Osteoblast (primary cell): ENCODE results near the gene PARD3B. TPM values are rescaled to one million over a fixed set of nuclear protein-coding genes. Genes with fewer than 3 reads are reported as not detected.
A peak's percentile ranks its signal among the peaks of the same experiment; 100 is the strongest.

Experiments
- DNase-seq: peaks from one replicate; pipeline ENCODE4 v3.0.0; 2011; ENCODE audit warnings: low spot score, mixed read lengths; ENCODE audit not compliant: insufficient read length; ENCODE audit errors: missing footprints
- H2AFZ ChIP-seq: 2 replicates; pipeline ENCODE4 v1.6.0; 2011; ENCODE audit warnings: mild to moderate bottlenecking, low read length
- H3K27ac ChIP-seq: 2 replicates; pipeline ENCODE4 v1.5.1; 2011; ENCODE audit warnings: mild to moderate bottlenecking, low read depth, low read length, moderate library complexity
- H3K27me3 ChIP-seq: 2 replicates; pipeline ENCODE4 v1.6.0; 2012; ENCODE audit warnings: mild to moderate bottlenecking, control low read depth, inconsistent platforms, low read length, moderate library complexity; ENCODE audit not compliant: insufficient read depth
- H3K36me3 ChIP-seq: 2 replicates; pipeline ENCODE4 v1.5.1; 2011; ENCODE audit warnings: mild to moderate bottlenecking, low read length, control low read depth, moderate library complexity; ENCODE audit not compliant: insufficient read depth
- H3K4me1 ChIP-seq: 2 replicates; pipeline ENCODE4 v1.5.1; 2011; ENCODE audit warnings: mild to moderate bottlenecking, low read length, control low read depth, moderate library complexity; ENCODE audit not compliant: insufficient read depth
- H3K4me2 ChIP-seq: 2 replicates; pipeline ENCODE4 v1.6.0; 2011; ENCODE audit warnings: mild to moderate bottlenecking, low read length; ENCODE audit not compliant: insufficient read depth
- H3K4me3 ChIP-seq: fragments of 200-600 bp; sonication (generic); 3 replicates; pipeline ENCODE4 v1.5.1; 2012; ENCODE audit warnings: mild to moderate bottlenecking, low read length, inconsistent platforms; ENCODE audit not compliant: insufficient read depth
- H3K79me2 ChIP-seq: 2 replicates; pipeline ENCODE4 v1.6.0; 2012; ENCODE audit warnings: mild to moderate bottlenecking, low read length, control low read depth, inconsistent platforms; ENCODE audit not compliant: insufficient read depth
- H3K9me3 ChIP-seq: 2 replicates; pipeline ENCODE4 v1.5.1; 2011; ENCODE audit warnings: low read depth, low read length, control low read depth
- H4K20me1 ChIP-seq: 2 replicates; pipeline ENCODE4 v1.6.0; 2012; ENCODE audit warnings: mild to moderate bottlenecking, low read length, control low read depth; ENCODE audit not compliant: insufficient read depth
- total RNA-seq: library from RNA; depleted of rRNA; stranded (reverse); fragments of >200 nt; gene quantifications from 2 replicates; pipeline ENCODE4 v1.2.3, GENCODE V29; 2012
- TF ChIP-seq, protein P1 (sequence below): IDR thresholded peaks from 2 replicates; pipeline ENCODE4 v1.5.1; 2011; ENCODE audit warnings: mild to moderate bottlenecking, low read depth, low read length, moderate library complexity; ENCODE audit errors: extremely low read depth

Gene PARD3B
- total RNA-seq, 1 donor: 22.4 TPM

DNA sequence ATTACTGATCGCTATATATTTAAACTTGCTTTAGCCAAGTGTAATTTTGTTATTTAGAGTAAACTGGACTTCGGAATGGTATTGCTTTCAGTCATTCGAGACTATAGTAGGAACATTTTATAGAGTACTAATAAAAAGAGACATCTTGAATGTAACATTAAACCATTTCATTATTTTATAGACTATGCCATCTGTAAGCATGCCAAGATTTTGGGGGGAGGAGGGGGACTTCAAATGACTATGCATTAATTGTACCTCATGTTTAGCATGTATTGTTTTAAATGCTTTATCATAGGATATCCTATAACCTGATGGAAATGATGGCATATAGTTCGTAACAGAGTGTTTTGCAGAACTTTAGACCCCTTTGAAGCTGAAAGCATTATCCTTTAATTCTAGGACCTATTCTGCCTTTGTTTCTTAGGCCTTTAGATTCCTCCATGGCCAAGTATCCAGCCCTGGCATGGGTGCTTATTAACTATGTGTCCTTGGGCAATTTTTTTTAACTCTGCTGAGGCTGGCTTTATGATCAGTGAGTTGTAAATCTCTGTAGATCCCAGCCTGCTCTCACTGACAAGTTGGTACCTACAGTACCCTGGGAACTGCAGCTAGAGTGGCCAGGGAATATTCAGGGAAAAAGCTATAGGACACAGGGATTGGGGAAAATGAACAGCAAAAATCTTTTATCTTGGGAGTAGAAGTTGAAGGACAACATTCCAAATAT is 93.4 kb downstream of the PARD3B start:
- no peaks in the 10 kb centered on the region for H3K4me1 ChIP-seq

GRCh38 chr2:204643326-204643725 is 98.1 kb downstream of the PARD3B start:
- Histone ChIP-seq H3K27ac (no peak overlapping the region), H3K27me3 (no peaks in the 10 kb centered on the region), H3K4me2 (no peak overlapping the region), H4K20me1 (no peaks in the 10 kb centered on the region), H3K36me3 (no peaks in the 10 kb centered on the region), H3K4me1 (peaks cover 8% of the 10 kb centered on the region), H3K4me3 (no peak overlapping the region), H2AFZ (no peak overlapping the region), H3K9me3 (no peaks in the 10 kb centered on the region), H3K79me2 (peaks cover 4% of the 10 kb centered on the region)
- no peak for DNase-seq
- TF ChIP-seq, protein P1, sequence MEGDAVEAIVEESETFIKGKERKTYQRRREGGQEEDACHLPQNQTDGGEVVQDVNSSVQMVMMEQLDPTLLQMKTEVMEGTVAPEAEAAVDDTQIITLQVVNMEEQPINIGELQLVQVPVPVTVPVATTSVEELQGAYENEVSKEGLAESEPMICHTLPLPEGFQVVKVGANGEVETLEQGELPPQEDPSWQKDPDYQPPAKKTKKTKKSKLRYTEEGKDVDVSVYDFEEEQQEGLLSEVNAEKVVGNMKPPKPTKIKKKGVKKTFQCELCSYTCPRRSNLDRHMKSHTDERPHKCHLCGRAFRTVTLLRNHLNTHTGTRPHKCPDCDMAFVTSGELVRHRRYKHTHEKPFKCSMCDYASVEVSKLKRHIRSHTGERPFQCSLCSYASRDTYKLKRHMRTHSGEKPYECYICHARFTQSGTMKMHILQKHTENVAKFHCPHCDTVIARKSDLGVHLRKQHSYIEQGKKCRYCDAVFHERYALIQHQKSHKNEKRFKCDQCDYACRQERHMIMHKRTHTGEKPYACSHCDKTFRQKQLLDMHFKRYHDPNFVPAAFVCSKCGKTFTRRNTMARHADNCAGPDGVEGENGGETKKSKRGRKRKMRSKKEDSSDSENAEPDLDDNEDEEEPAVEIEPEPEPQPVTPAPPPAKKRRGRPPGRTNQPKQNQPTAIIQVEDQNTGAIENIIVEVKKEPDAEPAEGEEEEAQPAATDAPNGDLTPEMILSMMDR: no peak

More for the DNA sequence above, 93.4 kb downstream of the PARD3B start:
- Histone ChIP-seq H3K27me3 (no peaks in the 10 kb centered on the region), H3K27ac (no peak overlapping the region), H2AFZ (no peak overlapping the region), H3K4me3 (no peak overlapping the region), H3K79me2 (peaks cover 4% of the 10 kb centered on the region), H3K36me3 (no peaks in the 10 kb centered on the region), H3K9me3 (no peaks in the 10 kb centered on the region), H4K20me1 (no peaks in the 10 kb centered on the region), H3K4me2 (no peak overlapping the region)
- no peak for DNase-seq
- TF ChIP-seq, protein P1: no peak

DNA sequence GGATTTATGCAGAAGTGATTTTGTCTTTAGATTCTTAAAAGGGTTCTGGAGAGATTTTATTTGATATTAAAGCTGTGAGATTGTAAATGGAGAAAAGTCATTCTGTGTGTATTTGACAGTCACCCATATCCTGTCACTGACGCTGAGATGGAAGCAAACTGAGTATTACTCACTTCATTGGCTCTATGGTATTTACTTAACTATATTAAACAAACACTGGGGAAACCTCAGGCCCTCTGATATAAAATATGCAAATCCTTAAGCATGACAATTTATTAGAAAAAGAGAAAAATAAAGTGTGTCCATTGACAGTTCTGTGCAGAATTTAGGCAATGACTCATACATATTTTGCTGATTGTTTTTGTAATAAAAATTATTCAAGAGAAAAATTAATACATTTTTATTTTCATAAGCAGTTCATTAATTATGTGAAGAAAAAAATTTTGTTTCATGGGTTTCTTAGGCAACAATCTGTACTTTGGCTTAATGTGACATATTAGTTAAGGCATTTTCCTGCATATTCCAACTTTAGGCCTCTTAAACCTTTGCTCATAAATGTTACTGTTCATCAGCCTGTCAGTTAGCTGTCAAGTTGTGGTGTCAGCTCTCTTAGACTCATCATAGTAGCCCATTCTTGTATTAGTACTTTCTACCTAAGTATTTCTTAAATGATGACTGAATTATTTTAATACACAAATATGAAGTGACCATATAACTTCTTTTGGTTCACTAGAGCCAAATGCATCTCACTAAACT is 99.9 kb downstream of the PARD3B start:
- Histone ChIP-seq H3K4me1 (peaks cover 8% of the 10 kb centered on the region), H2AFZ (no peak overlapping the region), H4K20me1 (no peaks in the 10 kb centered on the region), H3K27ac (peak overlapping the region; percentile 32), H3K4me3 (no peak overlapping the region), H3K9me3 (no peaks in the 10 kb centered on the region), H3K27me3 (no peaks in the 10 kb centered on the region), H3K4me2 (peak overlapping the region; percentile 7), H3K79me2 (peaks cover 2% of the 10 kb centered on the region), H3K36me3 (no peaks in the 10 kb centered on the region)
- DNase-seq: no peak
- TF ChIP-seq, protein P1: no peak

DNA sequence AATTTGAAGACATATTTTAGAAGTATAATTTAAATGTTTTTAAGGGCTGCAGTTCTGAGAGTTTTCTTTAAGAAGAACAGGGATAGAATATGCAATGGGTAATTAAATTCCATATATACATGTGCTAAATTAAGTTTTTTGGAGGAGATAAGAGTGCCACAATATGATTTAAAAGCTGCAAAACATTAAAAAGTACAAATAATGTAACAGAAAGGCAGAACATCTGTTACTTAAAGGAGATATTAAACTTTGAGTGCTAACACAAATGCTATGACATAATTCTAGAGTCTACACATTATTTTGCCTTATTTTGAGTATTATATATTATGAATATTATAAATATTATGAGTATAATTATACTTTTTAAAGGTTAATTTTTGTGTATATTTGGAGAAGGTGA is 102.4 kb downstream of the PARD3B start:
- TF ChIP-seq, protein P1: no peak
- no peak overlapping the region for H3K27ac ChIP-seq
- H3K4me2 ChIP-seq: no peak overlapping the region
- no peaks in the 10 kb centered on the region for H3K9me3 ChIP-seq
- H3K27me3 ChIP-seq: no peaks in the 10 kb centered on the region
- no peaks in the 10 kb centered on the region for H4K20me1 ChIP-seq
- peaks cover 8% of the 10 kb centered on the region for H3K4me1 ChIP-seq
- no peak overlapping the region for H2AFZ ChIP-seq
- peaks cover 2% of the 10 kb centered on the region for H3K79me2 ChIP-seq
- H3K36me3 ChIP-seq: no peaks in the 10 kb centered on the region
- no peak for DNase-seq
- H3K4me3 ChIP-seq: no peak overlapping the region
